NCI-H69 (cell line): Measurements from ENCODE around the gene LRCOL1.

ENCODE experiments used
- DNase-seq: peaks from one replicate; lab custom pipeline; 2025; lab: John Stamatoyannopoulos, UW

The LRCOL1 gene

GRCh38 chr12:132635076-132635955 is 24.9 kb upstream of the LRCOL1 start:
- no peak for DNase-seq

- no peak for DNase-seq
These were observed 24.1 kb upstream of the LRCOL1 start for GRCh38 chr12:132634411-132634990.

DNA sequence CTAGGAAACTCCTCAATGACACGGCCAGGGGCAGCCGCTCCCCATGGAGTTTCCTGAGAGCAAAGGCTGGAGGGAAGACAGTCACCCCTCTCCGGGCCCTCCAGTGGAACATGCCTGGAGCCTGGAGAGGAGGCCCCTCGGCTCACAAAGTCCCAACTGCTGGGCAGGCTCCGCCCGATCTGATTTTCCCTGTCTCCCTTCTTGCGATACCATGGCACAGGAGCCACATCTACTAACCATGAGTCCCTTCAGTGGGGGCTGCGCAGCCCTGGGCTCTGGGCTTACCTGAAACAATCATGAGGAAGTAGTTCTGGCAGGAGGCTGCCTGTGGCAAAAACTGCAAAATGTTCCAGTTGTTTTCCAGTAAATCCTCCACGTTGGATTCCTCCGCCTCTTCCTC is 23.5 kb upstream of the LRCOL1 start:
- no peak for DNase-seq

GRCh38 chr12:132633398-132633797 is 23.0 kb upstream of the LRCOL1 start:
- DNase-seq, result no peak

DNA sequence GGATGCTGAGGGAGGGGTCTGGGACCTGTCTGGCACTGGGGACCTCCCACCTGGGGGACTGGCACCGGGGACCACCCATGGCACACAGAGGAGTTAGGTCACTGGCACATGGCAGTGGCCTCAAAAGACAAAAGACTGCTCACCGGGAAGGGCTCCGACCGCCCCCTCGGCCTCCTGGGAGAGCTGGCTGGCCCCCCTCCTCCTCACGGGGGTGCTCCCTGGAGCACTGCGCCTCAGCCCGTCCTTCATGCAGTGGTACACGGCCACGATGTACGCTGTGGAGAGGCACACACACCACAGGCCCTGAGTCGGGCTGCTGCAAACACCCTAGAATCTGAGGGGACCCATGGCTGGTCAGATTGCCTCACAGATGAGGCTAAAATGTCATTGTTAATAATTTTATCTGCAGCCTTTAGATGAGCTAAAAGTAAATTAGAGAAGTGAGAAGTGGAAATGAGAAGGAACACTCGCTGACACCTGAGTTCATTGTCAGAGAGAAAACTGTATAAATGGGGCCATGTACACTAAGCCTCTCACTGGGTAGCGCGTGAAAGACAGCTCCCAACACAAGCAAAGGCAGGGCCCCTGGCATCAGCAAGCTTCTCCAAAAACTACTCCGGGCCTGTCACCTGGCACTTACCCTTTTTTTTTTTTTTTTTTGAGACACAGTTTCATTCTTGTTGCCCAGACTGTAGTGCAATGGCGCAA is 22.3 kb upstream of the LRCOL1 start:
- DNase-seq, result no peak

DNA sequence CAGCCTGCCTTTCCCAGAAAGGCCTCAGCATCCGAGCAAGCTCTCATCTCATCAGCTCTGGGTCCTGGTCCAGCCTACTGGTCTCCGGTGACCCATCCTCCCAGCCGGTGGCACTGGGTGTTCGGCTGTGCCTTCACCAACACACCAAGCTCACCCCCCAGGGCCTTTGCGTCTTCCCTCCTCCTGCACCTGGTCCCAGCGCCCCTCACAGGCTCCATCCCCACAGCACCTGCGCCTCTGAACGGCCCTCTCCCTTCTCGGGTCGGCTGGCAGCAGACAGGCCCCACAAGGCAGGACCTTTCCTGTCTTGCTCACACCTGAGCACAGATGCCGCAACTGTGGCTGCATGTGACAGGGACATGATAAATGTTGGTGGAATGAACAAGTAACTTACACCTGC is 21.3 kb upstream of the LRCOL1 start:
- no peak for DNase-seq

DNA sequence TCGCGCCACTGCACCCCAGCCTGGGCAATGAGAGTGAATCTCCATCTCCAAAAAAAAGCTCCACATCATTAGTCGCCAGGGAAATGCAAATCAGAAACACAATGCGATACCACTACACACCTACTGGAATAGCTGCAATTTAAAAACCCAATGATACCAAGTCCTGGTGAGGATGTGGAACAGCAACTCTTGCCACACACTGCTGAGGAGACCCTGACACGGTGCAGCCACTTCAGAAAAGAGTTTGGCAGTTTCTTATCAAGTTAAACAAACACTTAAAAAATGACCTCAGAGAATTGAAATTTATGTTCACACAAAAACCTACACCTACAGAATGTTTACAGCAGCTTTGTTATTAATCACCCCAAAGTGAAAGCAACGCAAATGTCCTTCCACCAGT is 20.3 kb upstream of the LRCOL1 start:
- DNase-seq, result no peak

GRCh38 chr12:132629330-132629729 is 18.9 kb upstream of the LRCOL1 start:
- DNase-seq, result no peak

DNA sequence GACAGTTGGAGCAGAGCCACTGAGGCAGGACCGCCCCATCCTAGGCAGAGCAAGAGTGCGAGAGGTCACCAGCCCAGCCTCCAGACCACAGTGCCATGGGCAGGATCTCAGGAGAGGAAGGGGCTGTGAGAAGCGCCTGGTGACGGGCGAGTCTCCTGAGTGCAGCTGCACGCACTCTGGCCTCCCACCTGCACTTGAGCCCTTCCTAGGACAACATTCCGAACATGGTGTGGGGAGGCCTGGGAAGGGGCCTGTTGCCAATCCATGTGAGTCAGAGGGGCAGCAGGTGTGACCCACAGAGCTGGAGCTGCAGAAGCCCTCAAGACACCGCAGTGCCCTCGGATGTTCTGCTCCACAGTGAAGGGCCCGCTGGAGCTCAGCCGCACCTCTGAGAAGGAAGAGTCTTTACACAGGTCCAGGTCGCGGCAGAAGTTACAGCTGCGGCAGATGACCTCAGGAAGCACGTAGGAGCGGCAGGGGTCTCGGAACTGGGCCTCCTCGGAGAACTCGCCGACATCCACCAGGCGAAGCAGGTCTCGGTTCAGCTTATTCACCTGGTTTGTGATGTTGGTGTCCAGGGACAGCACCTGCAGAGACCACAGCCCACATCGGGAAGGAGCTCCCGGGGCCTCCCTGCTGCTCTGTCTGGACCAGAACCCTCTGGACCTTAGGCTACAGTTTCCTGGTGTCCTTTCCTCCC is 15.5 kb upstream of the LRCOL1 start:
- DNase-seq, result no peak

GRCh38 chr12:132624910-132625630 is 14.7 kb upstream of the LRCOL1 start:
- DNase-seq, result no peak

GRCh38 chr12:132624186-132624855 is 13.9 kb upstream of the LRCOL1 start:
- DNase-seq, result no peak

GRCh38 chr12:132623072-132623869 is 12.9 kb upstream of the LRCOL1 start:
- DNase-seq, result no peak

DNA sequence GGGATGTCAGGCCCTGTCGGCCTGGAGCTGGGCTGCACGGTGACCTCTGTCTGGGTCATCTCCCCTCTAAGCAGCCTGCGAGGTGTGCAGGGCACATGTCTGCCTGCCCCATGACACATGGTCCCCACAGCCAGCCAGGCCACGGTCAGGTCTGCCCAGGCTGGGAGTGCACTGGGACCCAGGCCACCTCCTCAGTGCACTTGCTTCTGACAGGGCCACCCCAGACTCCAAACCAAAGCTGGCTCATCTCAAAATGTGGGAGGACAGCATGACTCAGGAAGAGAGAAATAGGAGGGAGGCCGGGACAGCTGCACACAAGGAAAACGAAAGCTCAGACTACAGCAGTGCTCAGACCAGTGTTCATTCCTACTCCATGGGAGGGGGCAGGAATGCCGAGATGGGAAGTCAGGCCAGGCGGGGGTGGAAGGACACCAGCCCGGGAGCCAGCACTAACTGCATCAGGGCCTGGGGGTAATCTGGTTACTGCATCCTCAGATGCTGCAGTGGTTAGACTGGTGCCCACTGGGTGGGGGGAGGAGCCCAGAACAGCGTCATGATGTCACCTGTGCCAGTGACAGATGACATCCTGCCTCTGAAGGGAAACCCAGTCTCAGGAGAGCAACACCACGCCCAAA is 12.2 kb upstream of the LRCOL1 start:
- DNase-seq, result peak; percentile 47

DNA sequence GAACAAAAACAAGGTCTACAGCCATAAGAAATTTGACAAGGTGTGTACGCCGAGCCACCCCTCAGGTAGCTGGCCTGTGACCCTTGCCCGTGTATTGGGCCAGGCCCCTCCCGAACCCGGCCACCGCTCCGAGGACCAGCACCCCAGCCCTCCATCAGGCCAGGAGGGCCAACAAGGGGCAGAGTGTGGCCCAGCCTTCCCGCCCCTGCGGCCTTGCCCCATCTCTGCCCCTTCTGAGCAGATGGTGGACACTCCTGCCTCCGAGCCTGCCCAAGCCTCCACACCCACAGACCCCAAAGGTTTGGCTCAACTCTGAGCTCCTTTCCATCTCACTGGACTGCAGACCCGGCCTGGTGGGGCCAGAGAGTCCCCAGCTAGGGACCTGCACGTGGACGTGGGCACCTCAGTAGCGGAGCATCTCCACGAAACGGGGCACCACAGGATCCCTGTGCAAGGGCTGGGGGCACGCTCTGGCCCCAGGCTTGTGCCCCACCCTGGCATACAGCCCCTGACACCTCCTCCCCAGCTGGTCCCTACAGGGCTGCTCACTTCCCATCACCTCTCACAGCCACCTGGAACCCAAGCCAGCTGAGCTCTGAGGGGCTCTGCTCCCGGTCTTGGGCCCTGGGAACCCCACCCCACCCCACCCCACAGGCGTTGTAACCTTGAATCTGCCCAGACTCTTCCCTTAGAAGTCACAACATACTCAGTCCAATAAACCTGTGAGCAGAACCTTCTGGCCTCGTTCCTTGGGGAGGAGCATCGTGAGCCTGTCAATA is 11.5 kb upstream of the LRCOL1 start:
- DNase-seq, result no peak

- peak; percentile 41 for DNase-seq
These were observed 10.7 kb upstream of the LRCOL1 start for GRCh38 chr12:132620899-132621656.

GRCh38 chr12:132620113-132620898 is 9.9 kb upstream of the LRCOL1 start:
- DNase-seq, result peak; percentile 45

- peak; percentile 43 for DNase-seq
These were observed 9.2 kb upstream of the LRCOL1 start for GRCh38 chr12:132619386-132620112.
